K562 (cell line): ENCODE results near the gene COL10A1. TPM values are rescaled to one million over a fixed set of nuclear protein-coding genes. Genes with fewer than 3 reads are reported as not detected.

Experiments
- ATAC-seq: fragments of 200-7000 bp; cut with Tn5 transposase; 3 replicates; pipeline ENCODE4 v1.9.1; 2020; ENCODE audit warnings: moderate library complexity
- BruUV-seq: library from RNA; stranded (reverse); fragments of 400-500 nt; replicated peaks from 2 replicates; lab custom pipeline; 2021; lab: Mats Ljungman, UMichigan
- CTCF ChIA-PET: fragments of 300-600 bp; formaldehyde crosslinking; extraction: SDS; loops from one replicate; lab custom pipeline; 2021; ENCODE audit warnings: low intra/inter-chr PET ratio; lab: Yijun Ruan, JAX
- POLR2A ChIA-PET: fragments of 300-600, 350-650 bp; sonication (Branson Sonifier 250); formaldehyde crosslinking; extraction: SDS; loops from one replicate; lab custom pipeline; 2021; ENCODE audit warnings: antibody characterized with exemption, inconsistent platforms; lab: Yijun Ruan, JAX
- DNase-seq, 4 experiments: peaks; one replicate each; pipeline versions ENCODE4 v3.0.0 to v3.0.0-alpha.2; 2011 to 2018; ENCODE audit warnings: low spot score in 3 of 4, mixed read lengths in 3 of 4; ENCODE audit errors: extremely low read depth in 1 of 4
- FAIRE-seq: peaks from 2 replicates; lab custom pipeline; 2011; peaks lifted over from hg19 to GRCh38; lab: Jason Lieb, UNC
- H2AFZ ChIP-seq: 2 replicates; pipeline ENCODE4 v1.6.0; 2011; ENCODE audit warnings: low read depth, low read length, control low read depth, inconsistent platforms
- H3K27ac ChIP-seq: fragments of 200-600 bp; 3 replicates; pipeline ENCODE4 v1.8.0; 2011; ENCODE audit warnings: low read depth, mild to moderate bottlenecking, control low read depth, inconsistent platforms, low read length, moderate library complexity, mixed read lengths; ENCODE audit errors: extremely low read depth
- H3K27me3 ChIP-seq, 2 experiments: fragments of 300-600 bp in 1 of 2; 2 replicates in 1 of 2; 3 replicates in 1 of 2; pipeline versions ENCODE4 v1.6.0 to v1.8.0; 2011; ENCODE audit warnings: inconsistent platforms in 2 of 2, low read length in 2 of 2, mild to moderate bottlenecking in 1 of 2, mixed read lengths in 1 of 2, moderate library complexity in 1 of 2; ENCODE audit not compliant: control insufficient read depth in 2 of 2, insufficient read depth in 2 of 2
- H3K36me3 ChIP-seq: fragments of 300-600 bp; 3 replicates; pipeline ENCODE4 v1.8.0; 2011; ENCODE audit warnings: mild to moderate bottlenecking, low read length, inconsistent platforms; ENCODE audit not compliant: control insufficient read depth, insufficient read depth
- H3K4me1 ChIP-seq, 2 experiments: fragments of 200-600 bp in 1 of 2; replicated peaks in 1 of 2; 2 replicates in 1 of 2; 3 replicates in 1 of 2; pipeline versions ENCODE4 v1.5.1 to v1.8.0; 2011; ENCODE audit warnings: inconsistent platforms in 2 of 2, low read length in 2 of 2, mild to moderate bottlenecking in 1 of 2, mixed read lengths in 1 of 2, moderate library complexity in 1 of 2; ENCODE audit not compliant: control insufficient read depth in 2 of 2, insufficient read depth in 2 of 2
- H3K4me2 ChIP-seq: 2 replicates; pipeline ENCODE4 v1.6.1; 2011; ENCODE audit warnings: low read length, control low read depth, inconsistent platforms, mixed read lengths; ENCODE audit not compliant: insufficient read depth
- H3K4me3 ChIP-seq: fragments of 200-600 bp; sonication (generic), shearing (Covaris generic); 2 replicates; pipeline ENCODE4 v1.5.1; 2016; ENCODE audit warnings: control low read depth, inconsistent platforms
- H3K79me2 ChIP-seq: fragments of 200-600 bp; 3 replicates; pipeline ENCODE4 v1.8.0; 2011; ENCODE audit warnings: low read length, inconsistent platforms; ENCODE audit not compliant: control insufficient read depth, insufficient read depth
- H3K9ac ChIP-seq, 2 experiments: 2 replicates each; pipeline versions ENCODE4 v1.6.0 to v1.6.1; 2011; ENCODE audit warnings: low read depth in 2 of 2, low read length in 2 of 2, control low read depth in 1 of 2, inconsistent platforms in 1 of 2, mild to moderate bottlenecking in 1 of 2, mixed read lengths in 1 of 2; ENCODE audit not compliant: insufficient read depth in 1 of 2
- H3K9me1 ChIP-seq: one replicate; pipeline ENCODE4 v1.6.0; 2011; ENCODE audit warnings: inconsistent platforms, mild to moderate bottlenecking, low read length, moderate library complexity; ENCODE audit not compliant: control insufficient read depth, insufficient read depth
- H3K9me3 ChIP-seq: replicated peaks from 2 replicates; pipeline ENCODE4 v1.5.1; 2011; ENCODE audit warnings: low read depth, low read length, inconsistent platforms; ENCODE audit not compliant: control insufficient read depth, insufficient read depth
- H4K20me1 ChIP-seq: replicated peaks from 2 replicates; pipeline ENCODE4 v1.6.1; 2011; ENCODE audit warnings: low read length, inconsistent platforms, mixed read lengths; ENCODE audit not compliant: control insufficient read depth, insufficient read depth
- KLF1 ChIP-seq: fragments of 450-650 bp; IDR thresholded peaks from 2 replicates; pipeline ENCODE4 v1.6.1; 2016; ENCODE audit warnings: missing genetic modification characterization, missing compliant biosample characterization
- MAFG ChIP-seq: fragments of 450-650 bp; conservative IDR thresholded peaks from 2 replicates; pipeline ENCODE4 v1.6.1; 2016; ENCODE audit warnings: missing genetic modification characterization, missing compliant biosample characterization
- MEF2D ChIP-seq: conservative IDR thresholded peaks from 2 replicates; pipeline ENCODE4 v1.6.1; 2016; ENCODE audit warnings: low read depth, missing genetic modification characterization, missing compliant biosample characterization
- MTA3 ChIP-seq: fragments of 450-650 bp; formaldehyde crosslinking; IDR thresholded peaks from 2 replicates; pipeline ENCODE4 v1.6.1; 2017; ENCODE audit warnings: mild to moderate bottlenecking, borderline replicate concordance
- NEUROD1 ChIP-seq: fragments of 150-350 bp; IDR thresholded peaks from 2 replicates; pipeline ENCODE4 v1.6.1; 2014; ENCODE audit warnings: borderline replicate concordance, low read length, low read depth; ENCODE audit not compliant: partially characterized antibody
- POLR2H ChIP-seq: IDR thresholded peaks from 2 replicates; pipeline ENCODE4 v1.6.1; 2016; ENCODE audit warnings: missing genetic modification characterization, low read depth, mild to moderate bottlenecking, control low read depth, missing compliant biosample characterization, moderate library complexity
- WGBS: fragments of 100-300 bp; shearing (Covaris generic); methylation state at CpG from one replicate; pipeline ENCODE4 v1.1.6; 2016; ENCODE audit warnings: low coverage, mixed read lengths; ENCODE audit not compliant: insufficient coverage; ENCODE audit errors: missing lambda C conversion rate; 5-methylcytosine and 5-hydroxymethylcytosine counted together
- in situ Hi-C: fragments of 300-500 bp; cut with MboI; formaldehyde crosslinking; loops from 4 replicates; pipeline ENCODE4 v1.15.0; 2018; ENCODE audit warnings: inconsistent platforms, mixed read lengths
- intact Hi-C: fragments of 100-400 bp; cut with micrococcal nuclease; formaldehyde crosslinking; loops from 2 replicates; pipeline ENCODE4 v1.14.2; 2022
- polyA plus RNA-seq, 8 experiments: library from polyadenylated mRNA; depleted of rRNA in 4 of 8; stranded (reverse) in 5 of 8; unstranded in 3 of 8; fragments of >200 nt; fragmentation: Nextera tagmentation in 2 of 8; fragmentation: Illumina TruSeq in 1 of 8; extraction: Ambion mirVana in 2 of 8; extraction: Trizol in 1 of 8; gene quantifications; 2 replicates each; pipeline versions ENCODE4 v1.2.1 to v1.2.3, GENCODE V29; 2011 to 2014; ENCODE audit warnings: inconsistent platforms in 1 of 8, missing spikeins in 1 of 8
- total RNA-seq, 7 experiments: library from RNA; depleted of rRNA in 6 of 7; stranded (reverse); fragments of >200 nt in 6 of 7; fragmentation: Illumina TruSeq in 2 of 7; extraction: Trizol in 2 of 7; gene quantifications; 2 replicates each; pipeline versions ENCODE4 v1.2.1 to v1.2.3, GENCODE V29; 2011 to 2021; ENCODE audit warnings: low replicate concordance in 1 of 7
- TF ChIP-seq, protein P1 (sequence below): sonication (generic); formaldehyde crosslinking; IDR thresholded peaks from 2 replicates; pipeline ENCODE4 v1.8.0; 2022; ENCODE audit warnings: mild to moderate bottlenecking, missing genetic modification reagents
- TF ChIP-seq, protein P2 (sequence below): sonication (generic); formaldehyde crosslinking; IDR thresholded peaks from 2 replicates; pipeline ENCODE4 v1.9.0; 2022; ENCODE audit warnings: mild to moderate bottlenecking, missing genetic modification reagents

The COL10A1 gene
- total and polyA plus RNA-seq, 9 of the 15 experiments (the other 6 are each of a cell fraction or from before 2014, with no cell fraction given), result 0.06 to 0.08 TPM; not detected in 7

DNA sequence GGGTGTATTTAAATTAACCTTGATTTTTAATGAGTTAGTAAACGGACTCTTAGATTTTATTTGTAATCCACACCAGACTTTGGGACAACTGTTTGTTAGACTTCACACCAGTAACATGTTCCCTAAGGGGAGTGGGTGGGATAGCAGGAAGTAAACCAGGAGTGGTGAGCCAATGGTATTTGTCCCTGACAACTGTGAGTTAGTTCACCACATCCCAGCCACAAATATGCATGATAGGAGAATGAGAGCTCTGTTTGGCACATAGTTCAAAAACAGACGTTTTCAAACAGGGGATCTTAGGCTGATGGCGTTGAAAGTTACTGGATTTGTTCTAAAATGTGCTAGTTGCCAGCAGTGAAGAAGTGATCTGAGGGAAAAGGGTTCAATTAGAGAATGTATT is 18.7 kb upstream of the COL10A1 start:
- Histone ChIP-seq H4K20me1 (no peaks in the 10 kb centered on the region), H3K27ac (no peak overlapping the region), H3K9ac (no peak overlapping the region), H3K9me3 (no peaks in the 10 kb centered on the region), H2AFZ (peak overlapping the region; percentile 42), H3K36me3 (no peaks in the 10 kb centered on the region), H3K9me1 (no peaks in the 10 kb centered on the region), H3K4me2 (no peak overlapping the region), H3K4me3 (no peak overlapping the region), H3K27me3 (no peaks in the 10 kb centered on the region), H3K4me1 (peaks cover 0 to 10% of the 10 kb centered on the region in 2 experiments; a peak in 2 of 5 replicates), H3K79me2 (no peaks in the 10 kb centered on the region)
- ChIA-PET CTCF (no interaction called here), POLR2A (no interaction called here)
- BruUV-seq, result no TSS peak
- WGBS, result 27% methylated on average over 3 of the region's 3 CpGs
- intact Hi-C loops (loop anchor here (5.0 kb wide), 1 partner anchor 73 kb away; no protein-coding TSS in a partner anchor), in situ Hi-C loops (no loop called here)
- TF ChIP-seq, protein P1, sequence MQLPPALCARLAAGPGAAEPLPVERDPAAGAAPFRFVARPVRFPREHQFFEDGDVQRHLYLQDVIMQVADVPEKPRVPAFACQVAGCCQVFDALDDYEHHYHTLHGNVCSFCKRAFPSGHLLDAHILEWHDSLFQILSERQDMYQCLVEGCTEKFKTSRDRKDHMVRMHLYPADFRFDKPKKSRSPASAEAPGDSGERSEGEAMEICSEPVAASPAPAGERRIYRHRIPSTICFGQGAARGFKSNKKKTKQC (CRISPR knock-in tag), result no peak
- TF ChIP-seq KLF1 (tag) (no peak), POLR2H (no peak), MTA3 (no peak), NEUROD1 (no peak), MEF2D (no peak), MAFG (no peak)
- TF ChIP-seq, protein P2, sequence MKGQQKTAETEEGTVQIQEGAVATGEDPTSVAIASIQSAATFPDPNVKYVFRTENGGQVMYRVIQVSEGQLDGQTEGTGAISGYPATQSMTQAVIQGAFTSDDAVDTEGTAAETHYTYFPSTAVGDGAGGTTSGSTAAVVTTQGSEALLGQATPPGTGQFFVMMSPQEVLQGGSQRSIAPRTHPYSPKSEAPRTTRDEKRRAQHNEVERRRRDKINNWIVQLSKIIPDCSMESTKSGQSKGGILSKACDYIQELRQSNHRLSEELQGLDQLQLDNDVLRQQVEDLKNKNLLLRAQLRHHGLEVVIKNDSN (CRISPR knock-in tag), result no peak
- FAIRE-seq (peak; percentile 73), DNase-seq (peak in 2 of 4 experiments; percentile 27 to 28), ATAC-seq (peak; percentile 76)
